Endothelial cell (in vitro differentiated cells): ENCODE data around the gene TJAP1. TPM values are rescaled to one million over a fixed set of nuclear protein-coding genes. Genes with fewer than 3 reads are reported as not detected.
A peak's percentile ranks its signal among the peaks of the same experiment; 100 is the strongest.

Experiments
- DNase-seq: peaks from one replicate; pipeline ENCODE4 v3.0.0; 2021; ENCODE audit warnings: low spot score
- H3K27ac Mint-ChIP-seq: one replicate; pipeline ENCODE4 v1.8.0; 2021; ENCODE audit warnings: mixed read lengths, inconsistent platforms; ENCODE audit not compliant: unreplicated experiment
- H3K27me3 Mint-ChIP-seq: one replicate; pipeline ENCODE4 v1.8.0; 2021; ENCODE audit warnings: mild to moderate bottlenecking, moderate library complexity, mixed read lengths, inconsistent platforms; ENCODE audit not compliant: unreplicated experiment
- H3K36me3 Mint-ChIP-seq: one replicate; pipeline ENCODE4 v1.8.0; 2021; ENCODE audit warnings: mild to moderate bottlenecking, low read depth, mixed read lengths, inconsistent platforms; ENCODE audit not compliant: unreplicated experiment
- H3K4me1 Mint-ChIP-seq: one replicate; pipeline ENCODE4 v1.8.0; 2021; ENCODE audit warnings: mild to moderate bottlenecking, mixed read lengths, inconsistent platforms; ENCODE audit not compliant: unreplicated experiment
- H3K4me3 Mint-ChIP-seq: one replicate; pipeline ENCODE4 v1.8.0; 2021; ENCODE audit warnings: mild to moderate bottlenecking, mixed read lengths, inconsistent platforms; ENCODE audit not compliant: unreplicated experiment
- H3K9me3 Mint-ChIP-seq: one replicate; pipeline ENCODE4 v1.8.0; 2021; ENCODE audit warnings: mixed read lengths, inconsistent platforms; ENCODE audit not compliant: unreplicated experiment
- CTCF ChIP-seq: fragments of 200-600 bp; sonication (generic); IDR thresholded peaks from one replicate; pipeline ENCODE4 v1.5.0; 2021; ENCODE audit warnings: antibody characterized with exemption; ENCODE audit not compliant: unreplicated experiment
- total RNA-seq: library from RNA; stranded (reverse); fragmentation: NEBNext Ultra II Directional; extraction: Animal tissue kit (Norgen Biotek cat#: 25700); gene quantifications from one replicate; pipeline ENCODE4 v1.2.1, GENCODE V29; 2021; ENCODE audit not compliant: unreplicated experiment

Gene TJAP1
- total RNA-seq, 1 donor from 2014 or later, result 41.8 TPM

GRCh38 chr6:43436577-43437282 lies 40.6 kb upstream of the TJAP1 start:
- peaks cover 11% of the 10 kb centered on the region for H3K36me3 Mint-ChIP-seq

GRCh38 chr6:43437700-43438099 lies 39.7 kb upstream of the TJAP1 start:
- H3K4me3 Mint-ChIP-seq, result no peak overlapping the region
- peaks cover 3% of the 10 kb centered on the region for H3K27me3 Mint-ChIP-seq
- TF ChIP-seq CTCF, result no peak
- no peak overlapping the region for H3K27ac Mint-ChIP-seq
- H3K9me3 Mint-ChIP-seq, result no peaks in the 10 kb centered on the region
- no peak for DNase-seq
- H3K4me1 Mint-ChIP-seq, result no peaks in the 10 kb centered on the region
- H3K36me3 Mint-ChIP-seq, result peaks cover 8% of the 10 kb centered on the region

More at GRCh38 chr6:43436577-43437282, 40.6 kb upstream of the TJAP1 start:
- Mint-ChIP-seq H3K9me3 (no peaks in the 10 kb centered on the region), H3K27ac (no peak overlapping the region), H3K4me3 (no peak overlapping the region), H3K27me3 (peaks cover 5% of the 10 kb centered on the region), H3K4me1 (peaks cover 3% of the 10 kb centered on the region)
- no peak for TF ChIP-seq CTCF
- DNase-seq, result no peak

GRCh38 chr6:43442935-43443334 lies 34.4 kb upstream of the TJAP1 start:
- peaks cover 2% of the 10 kb centered on the region for H3K27me3 Mint-ChIP-seq
- peaks cover 6% of the 10 kb centered on the region for H3K4me1 Mint-ChIP-seq
- H3K27ac Mint-ChIP-seq, result no peak overlapping the region
- peak overlapping the region; percentile 28 for H3K4me3 Mint-ChIP-seq
- TF ChIP-seq CTCF, result no peak
- H3K9me3 Mint-ChIP-seq, result no peaks in the 10 kb centered on the region
- no peak for DNase-seq
- H3K36me3 Mint-ChIP-seq, result peaks cover 28% of the 10 kb centered on the region

- H3K27me3 Mint-ChIP-seq, result peaks cover 3% of the 10 kb centered on the region
- no peak for DNase-seq
- no peaks in the 10 kb centered on the region for H3K9me3 Mint-ChIP-seq
- peak overlapping the region; percentile 9 for H3K4me3 Mint-ChIP-seq
- peaks cover 6% of the 10 kb centered on the region for H3K4me1 Mint-ChIP-seq
- no peak for TF ChIP-seq CTCF
- H3K36me3 Mint-ChIP-seq, result peaks cover 38% of the 10 kb centered on the region
- H3K27ac Mint-ChIP-seq, result no peak overlapping the region
Observed at GRCh38 chr6:43444036-43444435, 33.3 kb upstream of the TJAP1 start.

- Mint-ChIP-seq H3K4me1 (peaks cover 6% of the 10 kb centered on the region), H3K4me3 (no peak overlapping the region), H3K27ac (no peak overlapping the region), H3K36me3 (peaks cover 38% of the 10 kb centered on the region), H3K27me3 (peaks cover 3% of the 10 kb centered on the region), H3K9me3 (no peaks in the 10 kb centered on the region)
- no peak for TF ChIP-seq CTCF
- no peak for DNase-seq
Observed at GRCh38 chr6:43444582-43444981, 32.8 kb upstream of the TJAP1 start.
